ENCODE results near the gene PDGFRB. TPM values are rescaled to one million over a fixed set of nuclear protein-coding genes. Genes with fewer than 3 reads are reported as not detected.

Gene PDGFRB
- polyA plus RNA-seq, 1 experiment = 276 TPM

DNA sequence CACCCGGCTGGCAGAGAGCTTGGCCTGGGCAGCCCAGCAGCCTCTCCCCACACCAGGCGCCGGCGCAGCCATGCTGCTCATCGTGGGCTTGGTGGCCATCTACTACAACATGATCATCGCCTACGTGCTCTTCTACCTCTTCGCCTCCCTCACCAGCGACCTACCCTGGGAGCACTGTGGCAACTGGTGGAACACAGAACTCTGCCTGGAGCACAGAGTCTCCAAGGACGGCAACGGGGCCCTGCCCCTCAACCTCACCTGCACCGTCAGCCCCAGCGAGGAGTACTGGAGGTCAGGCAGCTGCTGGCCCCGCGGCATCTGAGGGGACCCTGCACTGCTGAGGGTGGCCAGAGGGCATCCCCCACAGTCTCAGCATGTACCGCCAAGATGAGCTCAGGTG is 41.3 kb upstream of the PDGFRB start:
- no peak for DNase-seq (ENCODE audit: low read depth)
- CTCF ChIA-PET = interaction anchor here (0.6 to 1.3 kb wide), 3 partner anchors 19 to 928 kb away, joined by 3 to 5 read pairs (median 3); no protein-coding TSS in a partner anchor
- POLR2A ChIA-PET = no interaction called here
- H3K27me3 ChIP-seq (ENCODE audit: control insufficient read depth, insufficient read depth, low read length) = peaks cover 13% of the 10 kb centered on the region
- no peak overlapping the region for H3K4me3 ChIP-seq (ENCODE audit: low read depth, low read length)
- H3K36me3 ChIP-seq (ENCODE audit: control insufficient read depth, insufficient read depth, low read length) = no peaks in the 10 kb centered on the region
- TF ChIP-seq, protein P1, sequence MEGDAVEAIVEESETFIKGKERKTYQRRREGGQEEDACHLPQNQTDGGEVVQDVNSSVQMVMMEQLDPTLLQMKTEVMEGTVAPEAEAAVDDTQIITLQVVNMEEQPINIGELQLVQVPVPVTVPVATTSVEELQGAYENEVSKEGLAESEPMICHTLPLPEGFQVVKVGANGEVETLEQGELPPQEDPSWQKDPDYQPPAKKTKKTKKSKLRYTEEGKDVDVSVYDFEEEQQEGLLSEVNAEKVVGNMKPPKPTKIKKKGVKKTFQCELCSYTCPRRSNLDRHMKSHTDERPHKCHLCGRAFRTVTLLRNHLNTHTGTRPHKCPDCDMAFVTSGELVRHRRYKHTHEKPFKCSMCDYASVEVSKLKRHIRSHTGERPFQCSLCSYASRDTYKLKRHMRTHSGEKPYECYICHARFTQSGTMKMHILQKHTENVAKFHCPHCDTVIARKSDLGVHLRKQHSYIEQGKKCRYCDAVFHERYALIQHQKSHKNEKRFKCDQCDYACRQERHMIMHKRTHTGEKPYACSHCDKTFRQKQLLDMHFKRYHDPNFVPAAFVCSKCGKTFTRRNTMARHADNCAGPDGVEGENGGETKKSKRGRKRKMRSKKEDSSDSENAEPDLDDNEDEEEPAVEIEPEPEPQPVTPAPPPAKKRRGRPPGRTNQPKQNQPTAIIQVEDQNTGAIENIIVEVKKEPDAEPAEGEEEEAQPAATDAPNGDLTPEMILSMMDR (IDR thresholded peaks at IDR 0.05; ENCODE audit: insufficient read depth, low read depth, low read length) = no peak

GRCh38 chr5:150196514-150196913 is 40.9 kb upstream of the PDGFRB start:
- H3K36me3 ChIP-seq (ENCODE audit: control insufficient read depth, insufficient read depth, low read length) = no peaks in the 10 kb centered on the region
- CTCF ChIA-PET = interaction anchor here (1.3 kb wide), 1 partner anchor 23 kb away, joined by 5 read pairs; no protein-coding TSS in a partner anchor

GRCh38 chr5:150195736-150196485 is 40.3 kb upstream of the PDGFRB start:
- DNase-seq (ENCODE audit: low read depth) = no peak
- ChIA-PET POLR2A (no interaction called here), CTCF (interaction anchor here (0.7 to 1.8 kb wide), 3 partner anchors 14 to 23 kb away, joined by 3 to 5 read pairs (median 4); no protein-coding TSS in a partner anchor)
- H3K4me3 ChIP-seq (ENCODE audit: low read depth, low read length) = no peak overlapping the region
- TF ChIP-seq, protein P1 (IDR thresholded peaks at IDR 0.05; ENCODE audit: insufficient read depth, low read depth, low read length) = no peak
- H3K27me3 ChIP-seq (ENCODE audit: control insufficient read depth, insufficient read depth, low read length) = peaks cover 15% of the 10 kb centered on the region
- H3K36me3 ChIP-seq (ENCODE audit: control insufficient read depth, insufficient read depth, low read length) = no peaks in the 10 kb centered on the region

More at GRCh38 chr5:150196514-150196913, 40.9 kb upstream of the PDGFRB start:
- Histone ChIP-seq H3K4me3 (ENCODE audit: low read depth, low read length) (no peak overlapping the region), H3K27me3 (ENCODE audit: control insufficient read depth, insufficient read depth, low read length) (peaks cover 15% of the 10 kb centered on the region)
- no peak for DNase-seq (ENCODE audit: low read depth)
- POLR2A ChIA-PET = no interaction called here
- TF ChIP-seq, protein P1 (IDR thresholded peaks at IDR 0.05; ENCODE audit: insufficient read depth, low read depth, low read length) = no peak

DNA sequence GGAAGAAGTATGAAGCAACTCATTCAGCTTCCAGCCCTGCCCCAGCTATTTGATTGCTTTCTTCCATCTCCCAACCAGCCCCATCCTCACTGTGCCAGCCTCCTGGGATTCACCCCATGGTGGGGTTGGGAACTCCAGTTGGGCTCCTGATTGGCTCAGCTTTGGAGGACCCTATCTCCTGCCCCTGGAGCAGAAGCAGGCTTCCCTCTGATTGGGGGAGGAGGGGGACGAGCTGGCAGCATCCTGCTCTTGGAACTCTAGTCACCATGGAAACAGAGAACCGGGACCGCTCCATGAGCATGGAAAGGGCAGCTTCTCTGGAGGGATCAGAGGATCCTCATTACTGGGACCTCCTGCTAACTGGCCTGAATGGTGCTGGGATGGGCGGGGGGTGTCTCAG is 36.8 kb upstream of the PDGFRB start:
- DNase-seq (ENCODE audit: low read depth) = no peak
- Histone ChIP-seq H3K27me3 (ENCODE audit: control insufficient read depth, insufficient read depth, low read length) (peaks cover 39% of the 10 kb centered on the region), H3K36me3 (ENCODE audit: control insufficient read depth, insufficient read depth, low read length) (no peaks in the 10 kb centered on the region), H3K4me3 (ENCODE audit: low read depth, low read length) (no peak overlapping the region)
- CTCF ChIA-PET = interaction anchor here (0.9 to 1.4 kb wide), 4 partner anchors 11 to 60 kb away, joined by 3 read pairs; no protein-coding TSS in a partner anchor
- POLR2A ChIA-PET = no interaction called here
- TF ChIP-seq, protein P1 (IDR thresholded peaks at IDR 0.05; ENCODE audit: insufficient read depth, low read depth, low read length) = no peak

DNA sequence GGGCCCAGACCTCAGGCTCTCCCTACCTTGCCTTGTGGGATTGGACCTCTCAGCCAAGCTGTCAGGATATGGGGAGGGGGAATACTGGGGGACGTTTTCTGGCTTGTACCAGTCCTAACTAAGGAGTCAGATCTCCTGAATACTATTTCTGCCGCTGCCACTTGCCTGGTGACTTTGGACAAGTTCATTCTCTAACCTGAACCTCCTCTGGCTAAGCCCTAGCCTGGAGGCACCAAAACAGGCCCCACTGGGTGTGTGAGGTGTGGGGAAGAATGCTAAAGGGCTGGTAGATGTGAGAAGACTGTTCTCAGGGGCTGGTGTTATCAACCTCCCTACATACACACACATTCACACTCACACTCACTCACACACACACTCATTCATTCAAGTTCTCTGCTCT is 35.3 kb upstream of the PDGFRB start:
- POLR2A ChIA-PET = no interaction called here
- CTCF ChIA-PET = interaction anchor here (1.1 to 1.5 kb wide), 2 partner anchors 15 to 31 kb away, joined by 4 to 5 read pairs; no protein-coding TSS in a partner anchor

More for the DNA sequence above, 35.3 kb upstream of the PDGFRB start:
- TF ChIP-seq, protein P1 (IDR thresholded peaks at IDR 0.05; ENCODE audit: insufficient read depth, low read depth, low read length) = no peak
- H3K27me3 ChIP-seq (ENCODE audit: control insufficient read depth, insufficient read depth, low read length) = peaks cover 39% of the 10 kb centered on the region
- H3K4me3 ChIP-seq (ENCODE audit: low read depth, low read length) = no peak overlapping the region
- DNase-seq (ENCODE audit: low read depth) = no peak
- H3K36me3 ChIP-seq (ENCODE audit: control insufficient read depth, insufficient read depth, low read length) = no peaks in the 10 kb centered on the region

All from BJ (cell line).